HG03439 (cell line): Measurements from ENCODE around the gene LYRM4.

Experiments
- ATAC-seq: cut with Tn5 transposase; IDR thresholded peaks from one replicate; pipeline ENCODE4 v1.9.1; 2021; ENCODE audit warnings: mild to moderate bottlenecking, moderate library complexity; ENCODE audit not compliant: unreplicated experiment

The LYRM4 gene

DNA sequence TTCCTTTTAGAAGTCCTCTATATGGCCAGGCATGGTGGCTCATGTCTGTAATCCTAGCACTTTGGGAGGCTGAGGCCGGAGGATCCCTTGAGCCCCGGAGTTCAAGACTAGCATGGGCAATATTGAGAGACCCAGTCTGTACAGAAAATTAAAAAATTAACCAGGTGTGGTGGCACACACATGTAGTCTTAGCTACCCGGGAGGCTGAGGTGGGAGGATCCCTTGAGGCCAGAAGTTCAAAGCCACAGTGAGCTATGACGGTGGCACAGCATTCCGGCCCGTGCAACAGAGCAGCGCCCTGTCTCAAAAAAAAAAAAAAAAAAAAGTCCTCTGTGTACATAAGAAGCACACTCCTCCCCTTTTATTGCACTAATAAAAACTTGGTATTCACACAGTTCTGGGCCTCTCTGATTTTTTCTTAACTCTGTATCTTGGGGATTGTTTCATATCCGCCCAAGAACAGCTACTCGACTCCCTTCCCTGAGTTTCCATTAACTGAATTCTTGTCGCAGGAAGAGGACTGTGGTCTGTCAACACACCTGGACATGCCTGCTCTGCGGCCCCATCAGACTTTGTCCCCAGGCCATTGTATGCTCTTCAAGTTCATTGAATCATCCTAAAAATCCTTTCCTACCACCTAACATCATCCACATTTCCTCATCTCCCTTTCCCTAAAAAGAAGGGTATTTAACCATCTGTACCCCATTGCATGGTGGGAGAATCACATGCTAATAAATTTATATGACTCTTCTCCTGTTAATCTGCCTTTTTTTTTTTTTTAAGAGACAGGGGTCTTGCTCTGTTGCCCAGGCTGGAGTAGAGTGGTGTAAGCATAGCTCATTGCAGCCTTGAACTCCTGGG is 201.5 kb downstream of the LYRM4 start:
- ATAC-seq: no peak
